Naive thymus-derived CD8-positive, alpha-beta T cell (primary cell): ENCODE results near the gene PAGE2B. TPM values are rescaled to one million over a fixed set of nuclear protein-coding genes. Genes with fewer than 3 reads are reported as not detected.
"Not testable (repeated sequence)": the region's sequence is repeated elsewhere in the genome, so short reads cannot be mapped to it uniquely, and the experiment has no call there.

Experiments
- ATAC-seq, 2 donors: fragments of 150-1000 bp; cut with Tn5 transposase in 1 of 2; sonication (Bioruptor Pico), chemical (Tn5 transposase) in 1 of 2; 1 replicate in 1 of 2; 2 replicates in 1 of 2; pipeline ENCODE4 v1.10.0; 2021; ENCODE audit warnings: mild to moderate bottlenecking in 2 of 2, moderate library complexity in 2 of 2
- POLR2A ChIA-PET: fragments of 350-600 bp; sonication (Branson Sonifier 250); formaldehyde crosslinking; loops from one replicate; lab custom pipeline; 2021; ENCODE audit warnings: antibody characterized with exemption; lab: Charles Lee
- DNase-seq, 10 donors: peaks; one replicate each; pipeline versions ENCODE4 v3.0.0 to v3.0.0-alpha.2; 2020 to 2022
- H3K27ac Mint-ChIP-seq, 10 donors: one replicate each; pipeline ENCODE4 v1.8.0; 2020 to 2022; ENCODE audit warnings: mild to moderate bottlenecking in 10 of 10, mixed read lengths in 10 of 10, moderate library complexity in 4 of 10, inconsistent platforms in 1 of 10
- H3K27me3 Mint-ChIP-seq, 5 donors: one replicate each; pipeline ENCODE4 v1.8.0; 2021 to 2022; ENCODE audit warnings: mixed read lengths in 5 of 5
- H3K36me3 Mint-ChIP-seq, 3 donors: one replicate each; pipeline ENCODE4 v1.8.0; 2020 to 2022; ENCODE audit warnings: mixed read lengths in 3 of 3, mild to moderate bottlenecking in 2 of 3, inconsistent platforms in 1 of 3
- H3K4me1 Mint-ChIP-seq, 4 donors: one replicate each; pipeline ENCODE4 v1.8.0; 2021 to 2022; ENCODE audit warnings: mixed read lengths in 4 of 4
- H3K4me3 Mint-ChIP-seq, 10 donors: one replicate each; pipeline ENCODE4 v1.8.0; 2020 to 2022; ENCODE audit warnings: mild to moderate bottlenecking in 10 of 10, mixed read lengths in 10 of 10, moderate library complexity in 6 of 10, inconsistent platforms in 1 of 10
- H3K9me3 Mint-ChIP-seq, 9 donors: one replicate each; pipeline ENCODE4 v1.8.0; 2020 to 2022; ENCODE audit warnings: mixed read lengths in 9 of 9, mild to moderate bottlenecking in 3 of 9, inconsistent platforms in 1 of 9, moderate library complexity in 1 of 9
- polyA plus RNA-seq, 3 donors: library from polyadenylated mRNA; unstranded; fragments of 300-500 nt; fragmentation: Illumina TruSeq; gene quantifications; one replicate each; pipeline ENCODE4 v1.2.3, GENCODE V29; 2021
- total RNA-seq, 8 experiments: library from RNA in 2 of 8; stranded (reverse) in 2 of 8; gene quantifications; one replicate each; pipeline ENCODE4 v1.2.3 and lab custom pipeline; 2021 to 2026

Gene PAGE2B, protein sequence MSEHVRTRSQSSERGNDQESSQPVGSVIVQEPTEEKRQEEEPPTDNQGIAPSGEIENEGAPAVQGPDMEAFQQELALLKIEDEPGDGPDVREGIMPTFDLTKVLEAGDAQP
- total RNA-seq, result under 1 TPM in 1 of 2 experiments, not detected in 1; 0.99 TPM
- polyA plus RNA-seq, result not detected
- 0 to 1.4 (median 0.08) reads per million in 6 experiments for total RNA-seq (lab: John Stamatoyannopoulos, UW)

DNA sequence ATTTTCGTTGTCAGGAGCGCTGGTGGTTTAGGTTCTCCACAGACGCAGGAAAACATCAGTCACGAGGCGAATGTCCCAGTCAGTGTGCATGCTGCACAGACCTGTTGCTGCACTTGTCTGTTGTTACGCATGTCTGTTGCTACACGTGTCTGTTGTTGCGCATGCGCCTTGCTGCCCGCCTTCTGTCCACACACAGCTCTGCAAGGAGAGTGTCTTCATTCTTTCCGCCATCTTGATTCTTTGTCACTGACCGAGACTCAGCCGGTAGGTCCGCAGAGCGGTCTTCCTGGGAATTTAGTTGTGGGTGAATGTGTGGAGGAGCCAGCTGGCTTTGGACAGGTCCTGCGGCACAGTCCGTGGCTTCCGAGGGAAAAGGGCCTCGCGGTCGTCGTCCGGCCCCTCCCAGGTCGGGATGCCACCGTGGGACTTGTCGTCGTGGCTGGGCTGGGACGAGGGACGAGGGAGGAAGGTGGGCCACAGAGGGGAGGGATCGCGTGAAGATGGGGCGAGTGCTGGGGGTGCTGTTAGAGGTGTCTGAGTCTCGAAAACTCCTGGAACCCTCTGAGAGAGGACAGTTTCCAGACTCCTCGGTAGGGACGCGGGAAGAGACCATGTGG, at the start of gene PAGE2B:
Gene PAGE2B (plus strand): TSS at position 180 of the 617 bp plus-strand sequence. CDS start 1,012 bp downstream, outside the sequence.
- Mint-ChIP-seq H3K9me3 (peaks cover 0 to 3% (median 0%) of the 10 kb centered on the region in 9 donors), H3K4me3 (no peak within 1 kb of the TSS), H3K4me1 (peaks cover 0 to under 1% (median 0%) of the 10 kb centered on the region in 4 donors), H3K27me3 (peaks cover 0 to 28% (median 3%) of the 10 kb centered on the region in 5 donors), H3K36me3 (peaks cover 0 to 2% (median 2%) of the 10 kb centered on the region in 3 donors), H3K27ac (peak within 1 kb of the TSS in 1 of 10 donors; percentile 69)
- POLR2A ChIA-PET, result no interaction called here
- ATAC-seq (no peak), DNase-seq (no peak)

DNA sequence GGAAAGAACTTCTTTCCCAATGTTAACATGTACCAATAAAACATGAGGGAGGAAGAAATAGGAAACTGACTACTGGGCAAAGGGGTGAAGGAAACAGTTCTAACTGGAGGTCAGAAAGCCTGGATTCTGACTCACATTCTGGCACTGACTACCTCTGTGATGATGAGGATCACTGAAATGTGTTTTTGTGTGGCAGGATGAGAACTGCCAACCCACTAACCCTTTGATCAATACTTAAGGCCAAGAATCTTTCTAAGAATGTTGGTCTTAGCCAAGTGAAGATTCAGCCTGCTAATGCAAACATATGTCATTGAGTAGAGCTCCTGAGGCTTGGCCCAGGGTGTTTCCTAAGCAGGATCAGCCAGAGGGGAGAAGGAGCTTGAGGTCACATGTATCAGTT, 48.7 kb upstream of the PAGE2B start:
- H3K9me3 Mint-ChIP-seq, result no peaks in the 10 kb centered on the region
- peak overlapping the region in 1 of 10 donors; percentile 72 for H3K27ac Mint-ChIP-seq
- no peak overlapping the region for H3K4me3 Mint-ChIP-seq
- POLR2A ChIA-PET, result no interaction called here
- H3K36me3 Mint-ChIP-seq, result peaks cover 0 to 6% (median 0%) of the 10 kb centered on the region in 3 donors
- DNase-seq (no peak), ATAC-seq (no peak)
- H3K4me1 Mint-ChIP-seq, result peaks cover 3 to 11% (median 7%) of the 10 kb centered on the region in 4 donors
- H3K27me3 Mint-ChIP-seq, result peaks cover 0 to 1% (median 0%) of the 10 kb centered on the region in 5 donors

DNA sequence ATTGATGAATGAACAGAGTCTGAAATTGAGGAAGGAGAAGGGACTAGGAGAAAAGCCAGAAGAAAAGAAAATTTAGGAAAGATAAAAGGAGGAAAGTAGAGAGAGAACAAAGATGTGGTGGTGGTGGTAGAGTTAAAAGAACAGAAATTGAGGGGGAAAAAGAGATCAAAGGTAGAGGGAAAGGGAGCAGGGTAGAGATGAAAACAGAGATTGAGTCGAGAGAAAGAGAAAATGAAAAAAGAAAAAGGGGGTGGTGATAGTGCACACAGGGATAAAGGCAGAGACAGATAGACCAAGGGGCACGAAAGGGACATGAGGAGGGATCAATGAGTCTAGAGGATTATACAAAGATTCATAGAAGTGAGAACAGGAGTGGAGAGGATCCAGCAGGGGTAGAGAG, 48.0 kb upstream of the PAGE2B start:
- H3K9me3 Mint-ChIP-seq, result no peaks in the 10 kb centered on the region
- no peaks in the 10 kb centered on the region for H3K27me3 Mint-ChIP-seq
- peak overlapping the region in 3 of 10 donors; percentile 61 to 72 (median 61) for H3K27ac Mint-ChIP-seq
- no peak overlapping the region for H3K4me3 Mint-ChIP-seq
- POLR2A ChIA-PET, result no interaction called here
- H3K36me3 Mint-ChIP-seq, result peaks cover 0 to 2% (median 0%) of the 10 kb centered on the region in 3 donors
- peaks cover 3 to 11% (median 7%) of the 10 kb centered on the region in 4 donors for H3K4me1 Mint-ChIP-seq
- no peak for DNase-seq
- no peak for ATAC-seq

DNA sequence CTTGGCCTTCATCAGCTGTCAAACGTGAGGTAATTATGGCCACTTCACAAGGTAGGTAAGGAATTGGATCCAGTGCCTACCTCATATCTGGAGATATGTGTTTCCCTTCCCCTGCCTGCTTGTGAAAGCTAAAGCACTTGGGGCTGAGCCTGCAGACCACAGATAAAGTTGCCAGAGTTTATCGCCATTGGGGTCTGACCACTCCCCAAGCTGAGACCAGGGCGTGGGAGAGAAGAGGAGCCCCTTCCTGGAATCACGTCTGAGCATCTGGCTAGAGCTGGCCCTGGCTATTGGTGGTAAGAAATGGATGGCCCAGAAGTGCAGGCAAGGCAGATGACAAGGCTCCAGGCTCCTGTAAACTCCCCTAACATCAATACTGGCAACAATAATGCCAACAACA, 46.8 kb upstream of the PAGE2B start:
- DNase-seq (no peak), ATAC-seq (no peak)
- POLR2A ChIA-PET, result no interaction called here
- Mint-ChIP-seq H3K27ac (no peak overlapping the region), H3K4me3 (no peak overlapping the region), H3K36me3 (peaks cover 0 to 2% (median 0%) of the 10 kb centered on the region in 3 donors), H3K9me3 (no peaks in the 10 kb centered on the region), H3K4me1 (peaks cover 3 to 11% (median 7%) of the 10 kb centered on the region in 4 donors), H3K27me3 (no peaks in the 10 kb centered on the region)

DNA sequence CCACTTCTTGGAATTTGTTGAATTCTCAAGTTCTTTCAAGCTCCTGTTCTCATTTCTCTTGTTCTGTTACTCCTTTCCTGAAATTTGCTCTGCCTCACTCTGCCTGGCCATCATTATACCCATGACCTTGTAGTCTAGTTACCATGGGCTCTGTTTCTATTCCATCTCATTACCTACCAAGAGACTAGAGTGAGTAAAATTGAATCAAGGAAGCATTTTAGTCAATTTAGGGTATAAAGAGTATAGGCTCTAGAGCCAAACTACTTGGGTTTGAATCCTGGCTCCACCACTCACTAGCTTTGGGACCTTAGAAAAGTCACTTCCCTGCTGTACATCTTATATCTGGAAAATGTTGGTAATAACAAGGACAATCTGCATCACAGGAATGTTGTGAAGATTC, 46.2 kb upstream of the PAGE2B start:
- Mint-ChIP-seq H3K4me3 (no peak overlapping the region), H3K9me3 (no peaks in the 10 kb centered on the region), H3K27ac (no peak overlapping the region), H3K36me3 (peaks cover 0 to 2% (median 0%) of the 10 kb centered on the region in 3 donors), H3K4me1 (peaks cover 3 to 11% (median 7%) of the 10 kb centered on the region in 4 donors), H3K27me3 (no peaks in the 10 kb centered on the region)
- ATAC-seq (no peak), DNase-seq (no peak)
- POLR2A ChIA-PET, result no interaction called here

DNA sequence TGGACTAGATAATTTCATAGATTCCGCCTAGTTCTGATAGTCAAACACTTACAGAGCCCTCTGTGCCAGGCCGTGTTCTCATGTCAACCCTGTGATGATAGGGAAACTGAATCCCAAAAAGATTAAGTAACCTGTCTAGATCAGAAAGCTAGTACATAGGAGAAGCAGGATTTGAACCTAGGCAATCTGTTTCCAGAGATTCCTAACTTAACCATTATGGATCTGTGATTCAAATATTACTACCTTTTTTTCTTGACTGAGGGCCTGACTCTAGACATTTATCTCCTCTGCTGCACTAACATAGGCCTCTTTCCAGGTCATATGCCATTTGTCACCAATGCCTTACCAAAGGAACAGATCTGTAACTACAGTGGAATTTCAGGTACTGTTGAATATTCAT, 45.5 kb upstream of the PAGE2B start:
- H3K9me3 Mint-ChIP-seq, result no peaks in the 10 kb centered on the region
- H3K4me1 Mint-ChIP-seq, result peaks cover 3 to 11% (median 7%) of the 10 kb centered on the region in 4 donors
- H3K36me3 Mint-ChIP-seq, result peaks cover 0 to 2% (median 0%) of the 10 kb centered on the region in 3 donors
- no peak for DNase-seq
- H3K27me3 Mint-ChIP-seq, result no peaks in the 10 kb centered on the region
- H3K27ac Mint-ChIP-seq, result no peak overlapping the region
- POLR2A ChIA-PET, result no interaction called here
- no peak for ATAC-seq
- no peak overlapping the region for H3K4me3 Mint-ChIP-seq

DNA sequence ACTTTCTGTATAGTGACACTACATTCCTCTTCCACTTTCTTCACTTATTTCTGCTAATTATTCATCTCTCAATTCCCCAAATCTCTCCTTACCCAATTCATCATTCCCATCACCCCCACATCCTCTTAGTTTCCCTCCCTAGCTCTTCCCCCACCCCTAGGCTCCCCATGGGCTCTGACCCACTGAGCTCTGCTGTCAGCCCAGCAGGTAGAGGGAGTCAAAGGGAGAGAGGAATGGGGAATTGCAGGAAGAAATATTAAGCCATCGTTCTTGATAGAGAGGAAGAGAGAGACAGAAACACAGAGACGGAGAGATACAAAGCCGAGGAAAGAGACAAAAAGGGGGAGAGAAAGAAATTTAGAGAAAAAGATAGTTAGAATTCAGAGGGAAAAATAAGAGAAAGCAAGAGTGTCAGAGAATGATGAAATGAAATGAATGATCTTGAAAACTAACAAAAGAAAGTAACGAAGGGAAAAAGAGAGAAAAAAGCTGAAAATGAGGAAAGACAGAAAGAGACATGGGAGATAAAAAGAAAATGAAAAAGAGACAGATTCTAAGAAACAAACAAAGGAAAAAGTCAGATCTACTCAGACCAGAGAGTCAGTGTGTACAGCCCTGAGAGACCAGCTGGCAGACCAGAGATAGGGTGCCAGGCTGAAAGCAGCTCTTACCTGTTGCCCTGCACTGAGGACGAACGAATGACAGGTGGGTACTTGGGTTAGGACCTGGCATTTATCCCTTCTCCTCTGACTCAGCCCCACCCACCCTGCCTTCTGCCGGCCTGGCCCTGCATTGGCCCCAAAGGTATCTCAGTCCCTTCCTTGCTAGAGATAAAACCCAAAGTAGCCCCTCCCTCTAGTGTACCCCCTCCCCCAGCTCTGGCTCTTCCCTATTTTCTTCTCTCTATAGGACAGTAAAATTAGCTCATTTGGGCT, 44.3 kb upstream of the PAGE2B start, which contains the start of gene ALAS2:
Gene ALAS2 (minus strand): TSS at position 707 of the 935 bp plus-strand sequence. CDS start 4,977 bp downstream, outside the sequence.
- no peak for ATAC-seq
- Mint-ChIP-seq H3K27ac (peak within 1 kb of the TSS in 1 of 10 donors; percentile 66), H3K36me3 (no peaks in the 10 kb centered on the region)

DNA sequence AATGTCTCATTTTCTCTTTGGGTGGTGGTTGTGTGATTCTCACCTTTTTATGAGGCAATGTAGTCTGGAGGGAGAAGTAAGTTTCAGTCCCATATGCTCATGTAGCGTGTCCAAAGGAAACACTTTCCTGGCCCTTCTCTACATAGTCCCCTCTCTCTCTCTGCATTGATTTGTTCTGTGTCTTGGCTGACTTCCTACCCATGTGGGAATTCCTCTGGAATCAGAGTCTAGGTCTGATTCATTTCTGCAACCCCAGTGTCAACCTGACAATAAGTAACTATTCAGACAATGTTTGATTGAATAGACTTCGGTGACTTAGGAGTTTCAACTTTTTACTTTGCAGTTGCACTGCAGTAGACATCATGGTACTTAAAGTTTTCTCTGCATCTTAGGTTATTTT, 41.4 kb upstream of the PAGE2B start:
- Mint-ChIP-seq H3K9me3 (no peaks in the 10 kb centered on the region), H3K27ac (no peak overlapping the region), H3K4me3 (no peak overlapping the region), H3K36me3 (no peaks in the 10 kb centered on the region), H3K4me1 (no peaks in the 10 kb centered on the region), H3K27me3 (no peaks in the 10 kb centered on the region)
- ATAC-seq, result no peak
- no peak for DNase-seq
- POLR2A ChIA-PET, result no interaction called here

More for the DNA sequence above, 44.3 kb upstream of the PAGE2B start, which contains the start of gene ALAS2:
- Mint-ChIP-seq H3K27me3 (no peaks in the 10 kb centered on the region), H3K4me3 (no peak within 1 kb of the TSS), H3K4me1 (peaks cover 3 to 11% (median 6%) of the 10 kb centered on the region in 4 donors), H3K9me3 (no peaks in the 10 kb centered on the region)
- DNase-seq, result no peak
- POLR2A ChIA-PET, result no interaction called here

DNA sequence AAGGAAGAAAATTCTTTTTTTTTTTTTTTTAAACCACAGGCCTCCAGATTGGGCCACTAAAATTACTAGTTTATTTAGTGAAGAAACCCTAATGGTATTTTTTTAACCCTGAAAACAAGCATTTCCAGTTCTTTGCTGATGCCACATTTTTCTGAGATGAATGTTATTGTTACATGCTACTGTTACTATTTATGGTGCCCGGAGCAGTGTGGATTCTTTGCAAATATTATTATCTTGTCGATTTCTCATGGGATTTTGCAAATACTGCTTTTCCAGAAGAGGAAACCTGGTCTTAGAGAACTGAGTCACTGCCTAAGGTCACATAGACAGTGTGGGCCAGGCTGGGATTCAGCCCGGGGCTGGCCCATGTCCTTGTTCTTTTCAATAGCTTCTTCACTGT, 35.4 kb upstream of the PAGE2B start:
- DNase-seq (no peak), ATAC-seq (no peak)
- no peaks in the 10 kb centered on the region for H3K9me3 Mint-ChIP-seq
- no peaks in the 10 kb centered on the region for H3K36me3 Mint-ChIP-seq
- no peak overlapping the region for H3K4me3 Mint-ChIP-seq
- no peaks in the 10 kb centered on the region for H3K4me1 Mint-ChIP-seq
- no peak overlapping the region for H3K27ac Mint-ChIP-seq
- POLR2A ChIA-PET, result no interaction called here
- H3K27me3 Mint-ChIP-seq, result no peaks in the 10 kb centered on the region

DNA sequence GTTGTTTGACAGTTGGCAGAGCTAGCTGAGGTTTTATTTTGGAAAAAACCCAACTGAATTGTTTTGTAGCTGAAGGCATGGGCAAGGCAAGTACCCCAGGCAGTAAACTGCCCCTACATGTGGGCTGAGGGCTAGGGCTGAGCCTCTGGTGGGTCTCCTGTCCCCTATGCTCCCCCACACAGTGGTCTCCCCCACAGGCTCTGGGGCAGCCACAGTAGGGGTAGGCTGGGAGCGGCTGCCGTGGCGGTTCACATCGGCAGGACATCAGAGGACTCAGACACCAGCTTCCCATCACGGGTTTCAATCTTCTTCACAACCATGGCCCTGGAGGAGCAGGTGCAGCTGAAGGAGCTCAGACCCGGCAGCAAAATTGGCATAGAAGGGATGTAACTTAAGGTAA, 33.3 kb upstream of the PAGE2B start:
- POLR2A ChIA-PET, result no interaction called here
- Mint-ChIP-seq H3K4me1 (no peaks in the 10 kb centered on the region), H3K36me3 (no peaks in the 10 kb centered on the region), H3K9me3 (peaks cover 0 to under 1% (median 0%) of the 10 kb centered on the region in 9 donors), H3K27me3 (no peaks in the 10 kb centered on the region), H3K4me3 (no peak overlapping the region), H3K27ac (no peak overlapping the region)
- ATAC-seq, result no peak
- no peak for DNase-seq

DNA sequence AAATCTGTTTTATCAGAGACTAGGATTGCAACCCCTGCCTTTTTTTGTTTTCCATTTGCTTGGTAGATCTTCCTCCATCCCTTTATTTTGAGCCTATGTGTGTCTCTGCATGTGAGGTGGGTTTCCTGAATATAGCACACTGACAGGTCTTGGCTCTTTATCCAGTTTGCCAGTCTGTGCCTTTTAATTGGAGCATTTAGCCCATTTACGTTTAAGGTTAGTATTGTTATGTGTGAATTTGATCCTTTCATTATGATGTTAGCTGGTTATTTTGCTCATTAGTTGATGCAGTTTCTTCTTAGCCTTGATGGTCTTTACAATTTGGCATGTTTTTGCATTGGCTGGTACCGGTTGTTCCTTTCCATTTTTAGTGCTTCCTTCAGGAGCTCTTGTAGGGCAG, 24.2 kb upstream of the PAGE2B start:
- ATAC-seq, H3K27me3 Mint-ChIP-seq, H3K4me1 Mint-ChIP-seq, H3K36me3 Mint-ChIP-seq, POLR2A ChIA-PET, H3K4me3 Mint-ChIP-seq, DNase-seq: not testable (repeated sequence)
- H3K9me3 Mint-ChIP-seq, result peaks cover 0 to 16% (median 1%) of the 10 kb centered on the region in 9 donors
- peak overlapping the region in 1 of 10 donors; percentile 59 for H3K27ac Mint-ChIP-seq

DNA sequence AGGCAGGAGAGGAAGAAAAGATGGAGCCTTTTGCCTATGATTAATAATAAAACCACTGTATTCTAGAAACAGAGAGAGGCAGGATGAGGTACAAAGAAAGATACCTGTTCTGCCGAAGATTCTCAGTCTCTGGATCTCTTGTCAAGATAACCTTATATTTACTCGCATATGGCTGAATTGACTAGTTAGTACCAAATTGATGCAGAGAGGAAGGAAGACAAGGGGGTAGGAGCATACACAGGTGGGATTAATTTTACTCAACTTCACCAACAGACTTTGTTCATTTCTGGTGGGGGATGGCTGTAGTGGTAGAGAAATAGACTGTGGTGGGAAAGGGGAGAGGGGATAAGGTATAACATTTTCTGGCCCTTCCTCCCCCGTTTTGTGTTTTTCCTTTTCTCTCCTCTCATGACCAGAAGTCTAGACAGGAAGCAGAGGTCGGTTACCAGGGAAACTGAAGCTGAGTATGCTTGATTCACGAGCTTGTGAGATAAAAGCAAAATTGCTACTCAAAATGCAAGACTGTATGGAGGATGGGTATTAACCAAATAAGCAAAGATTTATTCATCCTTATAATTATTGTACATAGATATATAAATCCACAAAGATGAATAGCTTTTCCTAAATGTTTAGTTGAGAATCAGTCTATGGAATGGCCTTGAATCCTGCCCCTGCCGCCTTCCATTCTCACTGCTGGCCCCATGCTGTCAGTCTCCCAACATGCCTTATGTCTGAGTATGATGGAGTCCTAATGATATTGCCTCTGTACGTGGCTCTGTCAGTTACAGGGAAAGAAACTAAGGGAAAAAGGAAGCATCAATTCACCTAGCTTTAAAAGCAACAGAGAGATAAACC, 17.8 kb upstream of the PAGE2B start:
- Mint-ChIP-seq H3K36me3 (peaks cover 0 to 2% (median 0%) of the 10 kb centered on the region in 3 donors), H3K4me3 (peak overlapping the region; percentile 64 to 84 (median 78)), H3K9me3 (peaks cover 0 to 4% (median 0%) of the 10 kb centered on the region in 9 donors), H3K4me1 (peaks cover 1 to 21% (median 14%) of the 10 kb centered on the region in 4 donors), H3K27me3 (no peaks in the 10 kb centered on the region), H3K27ac (peak overlapping the region in 9 of 10 donors; percentile 41 to 95 (median 78))
- DNase-seq (peak in 9 of 10 donors; percentile 1 to 73 (median 32)), ATAC-seq (peak; percentile 87 to 90)
- POLR2A ChIA-PET, result interaction anchor here (1.1 kb wide), 1 partner anchor 417 kb away, joined by 4 read pairs; no protein-coding TSS in a partner anchor
